ENCODE results near the gene SSH2. TPM values are rescaled to one million over a fixed set of nuclear protein-coding genes. Genes with fewer than 3 reads are reported as not detected.

SSH2 gene
- total RNA-seq, 1 experiment from 2014 or later, result 45.1 TPM

- BruUV-seq (replicated peaks), result no TSS peak
- no peaks in the 10 kb centered on the region for H3K9me2 ChIP-seq (ENCODE audit: insufficient read depth)
- H4K20me1 ChIP-seq (ENCODE audit: insufficient read depth), result no peaks in the 10 kb centered on the region
- no peak overlapping the region for H3K27ac ChIP-seq
- no peaks in the 10 kb centered on the region for H3K4me1 ChIP-seq (replicated peaks; ENCODE audit: insufficient read depth)
- no peaks in the 10 kb centered on the region for H3K9me3 ChIP-seq (ENCODE audit: insufficient read depth, low read depth)
- TF ChIP-seq, protein P1, sequence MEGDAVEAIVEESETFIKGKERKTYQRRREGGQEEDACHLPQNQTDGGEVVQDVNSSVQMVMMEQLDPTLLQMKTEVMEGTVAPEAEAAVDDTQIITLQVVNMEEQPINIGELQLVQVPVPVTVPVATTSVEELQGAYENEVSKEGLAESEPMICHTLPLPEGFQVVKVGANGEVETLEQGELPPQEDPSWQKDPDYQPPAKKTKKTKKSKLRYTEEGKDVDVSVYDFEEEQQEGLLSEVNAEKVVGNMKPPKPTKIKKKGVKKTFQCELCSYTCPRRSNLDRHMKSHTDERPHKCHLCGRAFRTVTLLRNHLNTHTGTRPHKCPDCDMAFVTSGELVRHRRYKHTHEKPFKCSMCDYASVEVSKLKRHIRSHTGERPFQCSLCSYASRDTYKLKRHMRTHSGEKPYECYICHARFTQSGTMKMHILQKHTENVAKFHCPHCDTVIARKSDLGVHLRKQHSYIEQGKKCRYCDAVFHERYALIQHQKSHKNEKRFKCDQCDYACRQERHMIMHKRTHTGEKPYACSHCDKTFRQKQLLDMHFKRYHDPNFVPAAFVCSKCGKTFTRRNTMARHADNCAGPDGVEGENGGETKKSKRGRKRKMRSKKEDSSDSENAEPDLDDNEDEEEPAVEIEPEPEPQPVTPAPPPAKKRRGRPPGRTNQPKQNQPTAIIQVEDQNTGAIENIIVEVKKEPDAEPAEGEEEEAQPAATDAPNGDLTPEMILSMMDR (conservative IDR thresholded peaks at IDR 0.05), result no peak
- H3K36me3 ChIP-seq (ENCODE audit: low read depth), result no peaks in the 10 kb centered on the region
- no peak overlapping the region for H2AFZ ChIP-seq
- intact Hi-C loops (cut with micrococcal nuclease; ENCODE audit: unreplicated experiment), result no loop called here
- CTCF ChIA-PET, result no interaction called here
- no peak overlapping the region for H3K4me2 ChIP-seq
- H3K4me3 ChIP-seq, result no peak overlapping the region
- H3K79me2 ChIP-seq (ENCODE audit: low read depth), result no peaks in the 10 kb centered on the region
- no peak for DNase-seq
- no peaks in the 10 kb centered on the region for H3K27me3 ChIP-seq (ENCODE audit: insufficient read depth, low read depth)
- POLR2A ChIA-PET (ENCODE audit: unreplicated experiment), result no interaction called here
- 0 out of 2 replicates have a peak, but pooled peaks cover 4% of the 10 kb centered on the region for H3F3A ChIP-seq (ENCODE audit: insufficient read depth, low read depth)
Observed at GRCh38 chr17:29771546-29771945, 158.5 kb downstream of the SSH2 start.

- Histone ChIP-seq H3K4me3 (no peak overlapping the region), H3K36me3 (ENCODE audit: low read depth) (no peaks in the 10 kb centered on the region), H3F3A (ENCODE audit: insufficient read depth, low read depth) (0 out of 2 replicates have a peak, but pooled peaks cover 16% of the 10 kb centered on the region), H2AFZ (no peak overlapping the region), H3K9me2 (ENCODE audit: insufficient read depth) (no peaks in the 10 kb centered on the region), H4K20me1 (ENCODE audit: insufficient read depth) (no peaks in the 10 kb centered on the region), H3K9me3 (ENCODE audit: insufficient read depth, low read depth) (no peaks in the 10 kb centered on the region), H3K27me3 (ENCODE audit: insufficient read depth, low read depth) (no peaks in the 10 kb centered on the region), H3K27ac (no peak overlapping the region), H3K4me1 (replicated peaks; ENCODE audit: insufficient read depth) (no peaks in the 10 kb centered on the region), H3K79me2 (ENCODE audit: low read depth) (no peaks in the 10 kb centered on the region; the same call in 1 of the 2 replicates), H3K4me2 (no peak overlapping the region)
- CTCF ChIA-PET, result no interaction called here
- intact Hi-C loops (cut with micrococcal nuclease; ENCODE audit: unreplicated experiment), result no loop called here
- TF ChIP-seq, protein P1 (conservative IDR thresholded peaks at IDR 0.05), result no peak
- no peak for TF ChIP-seq EZH2 (IDR thresholded peaks at IDR 0.05; ENCODE audit: low read depth)
- no TSS peak for BruUV-seq (replicated peaks)
- POLR2A ChIA-PET (ENCODE audit: unreplicated experiment), result interaction anchor here (0.7 kb wide), 1 partner anchor 158 kb away, joined by 4 read pairs; no protein-coding TSS in a partner anchor
- DNase-seq, result no peak
Observed at GRCh38 chr17:29769225-29769624, 160.8 kb downstream of the SSH2 start.

GRCh38 chr17:29766796-29767327 is 163.2 kb downstream of the SSH2 start:
- TF ChIP-seq EZH2 (IDR thresholded peaks at IDR 0.05; ENCODE audit: low read depth), result no peak
- TF ChIP-seq, protein P1 (conservative IDR thresholded peaks at IDR 0.05), result no peak
- DNase-seq, result no peak
- Histone ChIP-seq H3K4me1 (replicated peaks; ENCODE audit: insufficient read depth) (no peaks in the 10 kb centered on the region), H3K79me2 (ENCODE audit: low read depth) (no peaks in the 10 kb centered on the region; the same call in 1 of the 2 replicates), H3F3A (ENCODE audit: insufficient read depth, low read depth) (peaks cover 24% of the 10 kb centered on the region), H2AFZ (no peak overlapping the region), H3K9me3 (ENCODE audit: insufficient read depth, low read depth) (no peaks in the 10 kb centered on the region), H3K27me3 (ENCODE audit: insufficient read depth, low read depth) (no peaks in the 10 kb centered on the region), H3K36me3 (ENCODE audit: low read depth) (no peaks in the 10 kb centered on the region), H3K27ac (no peak overlapping the region), H3K9me2 (ENCODE audit: insufficient read depth) (no peaks in the 10 kb centered on the region), H4K20me1 (ENCODE audit: insufficient read depth) (no peaks in the 10 kb centered on the region), H3K4me3 (no peak overlapping the region), H3K4me2 (no peak overlapping the region)
- BruUV-seq (replicated peaks), result no TSS peak
- CTCF ChIA-PET, result interaction anchor here (1.2 kb wide), 1 partner anchor 11 kb away, joined by 3 read pairs; no protein-coding TSS in a partner anchor
- POLR2A ChIA-PET (ENCODE audit: unreplicated experiment), result no interaction called here
- intact Hi-C loops (cut with micrococcal nuclease; ENCODE audit: unreplicated experiment), result no loop called here
